ENCODE data around the gene USB1.

The USB1 gene

DNA sequence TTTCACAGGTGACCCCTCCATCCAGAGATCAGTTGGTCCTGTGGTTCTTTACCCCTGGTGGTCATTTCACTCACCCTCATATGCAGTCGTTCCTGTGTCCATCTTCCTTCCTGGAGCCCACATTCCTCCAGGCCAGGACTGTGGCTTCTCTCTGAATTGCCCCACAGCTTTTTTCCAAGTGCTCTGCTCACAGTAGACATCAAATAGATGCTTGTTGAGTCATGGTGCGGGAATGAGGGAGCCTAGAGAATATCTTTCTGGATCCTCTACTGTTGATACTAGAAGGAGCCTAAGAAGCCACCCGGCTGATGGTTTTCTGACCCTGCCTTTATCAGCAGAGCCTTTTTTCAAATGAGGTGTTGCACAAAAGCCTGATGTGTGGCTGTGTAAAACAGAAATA lies 10.4 kb downstream of the USB1 start:
- H3K4me3 ChIP-seq (ENCODE audit: low read length in 2 of 2): no peak overlapping the region
- H3K79me1 ChIP-seq (ENCODE audit: low read depth, low read length): no peaks in the 10 kb centered on the region
- no peaks in the 10 kb centered on the region for H3K27me3 ChIP-seq (ENCODE audit: control insufficient read depth in 3 of 3, insufficient read depth in 3 of 3, low read depth in 1 of 3, low read length in 3 of 3)
- no peak overlapping the region for H2BK5ac ChIP-seq (ENCODE audit: low read length)
- H2BK15ac ChIP-seq (ENCODE audit: low read length): no peak overlapping the region
- H3K4ac ChIP-seq (ENCODE audit: low read length): no peak overlapping the region
- peaks cover 0 to 4% of the 10 kb centered on the region in 2 donors for H3K9me3 ChIP-seq (replicated peaks in 1 of 2; ENCODE audit: control insufficient read depth in 2 of 2, insufficient read depth in 1 of 2, low read depth in 1 of 2, low read length in 2 of 2)
- no peak overlapping the region for H3K23ac ChIP-seq (ENCODE audit: low read depth, low read length, poor library complexity)
- H2BK12ac ChIP-seq (ENCODE audit: low read length): no peak overlapping the region
- no peak overlapping the region for H3K4me2 ChIP-seq (ENCODE audit: insufficient read depth, low read length, poor library complexity, severe bottlenecking)
- no peak overlapping the region for H2AFZ ChIP-seq (ENCODE audit: low read length)
- no peak overlapping the region for H3K14ac ChIP-seq (ENCODE audit: low read length)
- no peak overlapping the region for H4K91ac ChIP-seq (ENCODE audit: low read depth, low read length, poor library complexity)
- no CpG with 5 or more reads among the region's 3 CpGs for WGBS, 2 donors (ENCODE audit: extremely low coverage in 2 of 2, insufficient read length in 2 of 2, insufficient replicate concordance in 1 of 2)
- no peak overlapping the region for H3K27ac ChIP-seq (replicated peaks; ENCODE audit: low read length)
- no peak overlapping the region for H2BK120ac ChIP-seq (ENCODE audit: low read depth, low read length)
- H4K8ac ChIP-seq (ENCODE audit: low read depth, low read length): no peak overlapping the region
- DNase-seq (ENCODE audit: low spot score): no peak
- H2AK5ac ChIP-seq (ENCODE audit: low read depth, low read length): no peak overlapping the region
- H3K36me3 ChIP-seq (replicated peaks in 1 of 2; ENCODE audit: control insufficient read depth in 2 of 2, insufficient read depth in 2 of 2, low read length in 2 of 2): peaks cover 5 to 61% of the 10 kb centered on the region in 2 donors
- no peak overlapping the region for H3K18ac ChIP-seq (ENCODE audit: low read length)
- H3K4me1 ChIP-seq (ENCODE audit: control insufficient read depth in 2 of 2, insufficient read depth in 1 of 2, low read depth in 1 of 2, low read length in 2 of 2): peaks cover 0 to 16% of the 10 kb centered on the region in 2 donors
- no peak overlapping the region for H3K9ac ChIP-seq (ENCODE audit: low read depth, low read length, poor library complexity)

DNA sequence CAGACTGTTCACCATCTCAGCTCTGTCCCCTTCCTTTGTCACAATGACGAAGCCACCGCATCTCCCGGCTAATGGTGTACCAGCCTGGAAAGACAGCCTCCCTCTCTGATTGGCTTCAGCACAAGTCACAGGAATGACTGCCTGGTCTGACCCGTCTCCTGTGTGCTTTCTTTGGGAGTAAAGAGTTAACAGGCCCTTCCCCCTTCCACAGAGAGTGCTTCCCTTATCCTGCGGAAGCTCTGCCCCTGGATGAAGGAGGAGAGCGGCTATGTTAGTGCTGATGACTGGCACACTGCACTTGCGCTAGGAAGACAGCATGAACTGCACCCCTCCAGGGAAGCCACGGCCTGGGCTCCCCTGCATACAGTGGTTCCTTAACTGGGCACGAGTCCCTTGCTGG lies 11.3 kb downstream of the USB1 start:
- Histone ChIP-seq H3K4me1 (ENCODE audit: control insufficient read depth in 2 of 2, insufficient read depth in 1 of 2, low read depth in 1 of 2, low read length in 2 of 2) (peaks cover 0 to 16% of the 10 kb centered on the region in 2 donors), H3K14ac (ENCODE audit: low read length) (no peak overlapping the region), H4K8ac (ENCODE audit: low read depth, low read length) (no peak overlapping the region), H3K9ac (ENCODE audit: low read depth, low read length, poor library complexity) (no peak overlapping the region), H3K18ac (ENCODE audit: low read length) (no peak overlapping the region), H3K79me1 (ENCODE audit: low read depth, low read length) (no peaks in the 10 kb centered on the region), H2BK15ac (ENCODE audit: low read length) (no peak overlapping the region), H2BK5ac (ENCODE audit: low read length) (peak overlapping the region; percentile 0), H2AFZ (ENCODE audit: low read length) (no peak overlapping the region), H2BK12ac (ENCODE audit: low read length) (no peak overlapping the region), H2AK5ac (ENCODE audit: low read depth, low read length) (no peak overlapping the region), H3K9me3 (replicated peaks in 1 of 2; ENCODE audit: control insufficient read depth in 2 of 2, insufficient read depth in 1 of 2, low read depth in 1 of 2, low read length in 2 of 2) (no peaks in the 10 kb centered on the region), H3K27me3 (ENCODE audit: control insufficient read depth in 3 of 3, insufficient read depth in 3 of 3, low read depth in 1 of 3, low read length in 3 of 3) (no peaks in the 10 kb centered on the region), H3K27ac (replicated peaks; ENCODE audit: low read length) (peak overlapping the region; percentile 25), H2BK120ac (ENCODE audit: low read depth, low read length) (no peak overlapping the region), H4K91ac (ENCODE audit: low read depth, low read length, poor library complexity) (no peak overlapping the region), H3K4ac (ENCODE audit: low read length) (no peak overlapping the region), H3K4me3 (ENCODE audit: low read length in 2 of 2) (no peak overlapping the region), H3K4me2 (ENCODE audit: insufficient read depth, low read length, poor library complexity, severe bottlenecking) (no peak overlapping the region), H3K23ac (ENCODE audit: low read depth, low read length, poor library complexity) (no peak overlapping the region), H3K36me3 (replicated peaks in 1 of 2; ENCODE audit: control insufficient read depth in 2 of 2, insufficient read depth in 2 of 2, low read length in 2 of 2) (peaks cover 5 to 59% of the 10 kb centered on the region in 2 donors)
- WGBS, 2 donors (ENCODE audit: extremely low coverage in 2 of 2, insufficient read length in 2 of 2, insufficient replicate concordance in 1 of 2): no CpG with 5 or more reads among the region's 9 CpGs
- DNase-seq (ENCODE audit: low spot score): no peak

DNA sequence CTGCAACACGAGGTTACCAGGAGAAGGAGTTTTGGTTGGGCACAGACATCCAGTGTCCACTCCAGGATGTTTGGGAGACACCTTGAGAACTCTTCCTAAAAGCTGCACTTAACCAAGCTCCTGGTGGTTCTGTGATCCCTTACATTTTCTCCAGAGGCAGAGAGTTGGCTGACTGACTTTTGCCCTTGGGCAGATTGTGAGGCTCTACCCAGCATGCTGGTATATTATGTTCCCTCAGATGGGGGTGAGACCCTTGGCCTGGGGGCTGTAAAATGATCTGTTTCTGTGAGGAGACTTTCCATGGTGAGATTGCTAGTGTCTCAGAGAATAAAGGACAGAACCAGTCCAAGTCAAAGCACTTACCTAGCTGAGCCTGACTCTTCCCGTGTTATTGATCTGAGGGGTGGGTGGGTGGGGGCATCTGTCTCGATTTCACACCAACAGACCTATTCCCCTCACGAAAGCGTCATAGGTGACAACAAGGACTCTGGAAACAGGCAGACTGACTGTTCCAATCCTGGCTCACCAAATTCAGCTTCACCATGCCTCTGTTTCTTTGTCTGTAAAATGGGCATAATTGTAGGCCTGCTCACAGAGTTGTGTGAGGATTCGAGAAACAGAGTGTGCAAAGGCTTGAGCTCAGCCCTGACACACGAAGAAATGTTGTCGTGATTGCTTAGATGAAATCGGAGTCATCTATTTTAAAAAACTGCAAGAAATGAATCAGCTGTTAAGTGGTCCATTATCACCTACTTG lies 12.2 kb downstream of the USB1 start:
- no CpG with 5 or more reads among the region's 9 CpGs for WGBS, 2 donors (ENCODE audit: extremely low coverage in 2 of 2, insufficient read length in 2 of 2, insufficient replicate concordance in 1 of 2)

DNA sequence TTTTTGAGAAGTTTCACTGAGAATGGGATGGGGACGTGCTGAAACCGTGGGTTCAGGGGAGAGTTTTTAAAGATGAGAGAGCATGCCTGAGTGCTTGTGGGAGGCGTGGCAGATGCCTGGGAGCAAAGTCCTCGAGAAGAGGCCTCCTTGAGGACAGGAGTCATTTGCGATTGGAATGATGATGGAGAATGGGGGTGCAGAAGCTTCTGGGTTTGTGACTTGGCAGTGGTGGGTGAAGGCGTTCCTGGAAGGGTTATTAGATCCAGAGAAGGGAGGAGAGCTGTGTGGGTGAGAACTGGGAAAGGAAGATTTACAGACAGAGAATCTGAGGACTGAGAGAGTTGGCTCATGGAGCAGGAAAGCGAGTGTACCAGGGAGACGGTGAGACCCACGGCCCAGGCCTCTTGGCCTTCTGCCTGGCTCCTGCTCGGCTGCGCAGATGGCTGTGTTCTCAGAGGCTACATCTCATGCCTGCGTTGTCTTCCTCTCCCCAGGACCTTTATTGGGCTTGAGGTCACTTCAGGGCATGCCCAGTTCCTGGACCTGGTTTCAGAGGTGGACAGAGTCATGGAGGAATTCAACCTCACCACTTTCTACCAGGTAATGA lies 15.7 kb downstream of the USB1 start:
- no peaks in the 10 kb centered on the region for H3K27me3 ChIP-seq (ENCODE audit: control insufficient read depth in 3 of 3, insufficient read depth in 3 of 3, low read depth in 1 of 3, low read length in 3 of 3)
- WGBS, 2 donors (ENCODE audit: extremely low coverage in 2 of 2, insufficient read length in 2 of 2, insufficient replicate concordance in 1 of 2): no CpG with 5 or more reads among the region's 12 CpGs
- no peak for DNase-seq (ENCODE audit: low spot score)
- no peak overlapping the region for H3K18ac ChIP-seq (ENCODE audit: low read length)
- no peak overlapping the region for H3K23ac ChIP-seq (ENCODE audit: low read depth, low read length, poor library complexity)
- no peak overlapping the region for H2BK12ac ChIP-seq (ENCODE audit: low read length)
- no peak overlapping the region for H3K4me3 ChIP-seq (ENCODE audit: low read length in 2 of 2)
- H3K4me1 ChIP-seq (ENCODE audit: control insufficient read depth in 2 of 2, insufficient read depth in 1 of 2, low read depth in 1 of 2, low read length in 2 of 2): peaks cover 0 to 5% of the 10 kb centered on the region in 2 donors
- no peaks in the 10 kb centered on the region for H3K79me1 ChIP-seq (ENCODE audit: low read depth, low read length)
- H2AFZ ChIP-seq (ENCODE audit: low read length): no peak overlapping the region
- no peak overlapping the region for H2BK120ac ChIP-seq (ENCODE audit: low read depth, low read length)
- no peak overlapping the region for H4K8ac ChIP-seq (ENCODE audit: low read depth, low read length)
- H3K4ac ChIP-seq (ENCODE audit: low read length): no peak overlapping the region
- no peak overlapping the region for H3K14ac ChIP-seq (ENCODE audit: low read length)
- H3K36me3 ChIP-seq (replicated peaks in 1 of 2; ENCODE audit: control insufficient read depth in 2 of 2, insufficient read depth in 2 of 2, low read length in 2 of 2): peaks cover 6 to 38% of the 10 kb centered on the region in 2 donors
- H2BK5ac ChIP-seq (ENCODE audit: low read length): no peak overlapping the region
- H3K27ac ChIP-seq (replicated peaks; ENCODE audit: low read length): no peak overlapping the region
- no peak overlapping the region for H2AK5ac ChIP-seq (ENCODE audit: low read depth, low read length)
- H3K4me2 ChIP-seq (ENCODE audit: insufficient read depth, low read length, poor library complexity, severe bottlenecking): no peak overlapping the region
- H4K91ac ChIP-seq (ENCODE audit: low read depth, low read length, poor library complexity): no peak overlapping the region
- no peaks in the 10 kb centered on the region for H3K9me3 ChIP-seq (replicated peaks in 1 of 2; ENCODE audit: control insufficient read depth in 2 of 2, insufficient read depth in 1 of 2, low read depth in 1 of 2, low read length in 2 of 2)
- no peak overlapping the region for H2BK15ac ChIP-seq (ENCODE audit: low read length)
- no peak overlapping the region for H3K9ac ChIP-seq (ENCODE audit: low read depth, low read length, poor library complexity)

More for the DNA sequence above, 12.2 kb downstream of the USB1 start:
- Histone ChIP-seq H3K18ac (ENCODE audit: low read length) (no peak overlapping the region), H3K4ac (ENCODE audit: low read length) (no peak overlapping the region), H3K79me1 (ENCODE audit: low read depth, low read length) (no peaks in the 10 kb centered on the region), H3K36me3 (replicated peaks in 1 of 2; ENCODE audit: control insufficient read depth in 2 of 2, insufficient read depth in 2 of 2, low read length in 2 of 2) (peaks cover 5 to 56% of the 10 kb centered on the region in 2 donors), H3K4me3 (ENCODE audit: low read length in 2 of 2) (no peak overlapping the region), H3K14ac (ENCODE audit: low read length) (no peak overlapping the region), H2BK120ac (ENCODE audit: low read depth, low read length) (no peak overlapping the region), H4K8ac (ENCODE audit: low read depth, low read length) (no peak overlapping the region), H2BK12ac (ENCODE audit: low read length) (no peak overlapping the region), H2AFZ (ENCODE audit: low read length) (no peak overlapping the region), H3K27me3 (ENCODE audit: control insufficient read depth in 3 of 3, insufficient read depth in 3 of 3, low read depth in 1 of 3, low read length in 3 of 3) (no peaks in the 10 kb centered on the region), H3K4me2 (ENCODE audit: insufficient read depth, low read length, poor library complexity, severe bottlenecking) (no peak overlapping the region), H3K23ac (ENCODE audit: low read depth, low read length, poor library complexity) (no peak overlapping the region), H3K9me3 (replicated peaks in 1 of 2; ENCODE audit: control insufficient read depth in 2 of 2, insufficient read depth in 1 of 2, low read depth in 1 of 2, low read length in 2 of 2) (no peaks in the 10 kb centered on the region), H2AK5ac (ENCODE audit: low read depth, low read length) (no peak overlapping the region), H3K9ac (ENCODE audit: low read depth, low read length, poor library complexity) (no peak overlapping the region), H2BK5ac (ENCODE audit: low read length) (no peak overlapping the region), H2BK15ac (ENCODE audit: low read length) (no peak overlapping the region), H4K91ac (ENCODE audit: low read depth, low read length, poor library complexity) (no peak overlapping the region), H3K4me1 (ENCODE audit: control insufficient read depth in 2 of 2, insufficient read depth in 1 of 2, low read depth in 1 of 2, low read length in 2 of 2) (peaks cover 0 to 16% of the 10 kb centered on the region in 2 donors), H3K27ac (replicated peaks; ENCODE audit: low read length) (no peak overlapping the region)
- no peak for DNase-seq (ENCODE audit: low spot score)

Measured in neuronal stem cell (in vitro differentiated cells).